HG02943 (cell line): ENCODE results near the gene RPS13.
"Not testable (repeated sequence)": the region's sequence is repeated elsewhere in the genome, so short reads cannot be mapped to it uniquely, and the experiment has no call there.

Source experiments
- ATAC-seq: cut with Tn5 transposase; IDR thresholded peaks from one replicate; pipeline ENCODE4 v1.9.1; 2021; ENCODE audit warnings: mild to moderate bottlenecking, low read depth, moderate library complexity; ENCODE audit not compliant: unreplicated experiment

Gene RPS13

GRCh38 chr11:17036666-17037658, 40.5 kb downstream of the RPS13 start:
- ATAC-seq, result no peak

DNA sequence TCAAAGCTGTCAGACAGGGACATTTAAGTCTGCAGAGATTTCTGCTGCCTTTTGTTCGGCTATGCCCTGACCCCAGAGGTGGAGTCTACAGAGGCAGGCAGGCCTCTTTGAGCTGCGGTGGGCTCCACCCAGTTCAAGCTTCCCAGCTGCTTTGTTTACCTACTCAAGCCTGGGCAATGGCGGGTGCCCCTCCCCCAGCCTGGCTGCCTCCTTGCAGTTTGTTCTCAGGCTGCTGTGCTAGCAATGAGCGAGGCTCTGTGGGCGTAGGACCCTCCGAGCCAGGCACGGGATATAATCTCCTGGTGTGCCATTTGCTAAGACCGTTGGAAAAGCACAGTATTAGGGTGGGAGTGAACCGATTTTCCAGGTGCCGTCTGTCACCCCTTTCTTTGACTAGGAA, 43.4 kb downstream of the RPS13 start:
- not testable (repeated sequence) for ATAC-seq

DNA sequence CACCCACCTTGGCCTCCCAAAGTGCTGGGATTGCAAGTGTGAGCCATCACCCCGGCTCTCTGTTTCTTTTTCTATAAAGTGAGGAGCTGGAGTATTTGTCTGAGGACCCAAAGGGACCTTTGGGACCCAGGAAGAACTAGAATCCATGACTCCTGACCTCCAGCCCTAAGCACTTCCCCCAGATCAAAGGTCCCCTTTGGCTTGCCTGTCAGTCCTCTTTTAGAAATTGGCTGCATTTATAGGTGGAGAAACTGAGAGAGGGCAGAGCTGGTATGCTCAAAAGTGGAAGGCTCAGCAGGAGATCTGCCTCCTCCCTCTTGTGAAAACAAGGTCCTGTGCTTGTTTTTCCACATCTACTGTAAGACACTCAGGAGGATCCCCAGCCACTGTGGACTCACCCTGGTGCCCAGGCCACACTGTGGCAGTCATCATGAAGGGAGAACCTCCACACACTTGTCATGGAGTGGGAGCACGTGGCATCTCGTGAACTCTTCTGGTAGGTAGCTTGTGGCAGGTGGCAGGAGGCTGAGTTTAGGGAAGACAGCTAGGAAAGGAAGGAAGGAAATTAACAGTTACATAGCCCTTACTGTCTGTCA, 50.9 kb downstream of the RPS13 start:
- ATAC-seq, result no peak

GRCh38 chr11:17024924-17025323, 52.5 kb downstream of the RPS13 start:
- no peak for ATAC-seq
